Measurements from ENCODE around the gene POU6F2.
A peak's percentile ranks its signal among the peaks of the same experiment; 100 is the strongest.

Gene POU6F2

GRCh38 chr7:39490296-39490695 is 512.6 kb downstream of the POU6F2 start:
- no peak for DNase-seq

GRCh38 chr7:39493934-39494333 is 516.2 kb downstream of the POU6F2 start:
- no peak for DNase-seq

GRCh38 chr7:39501358-39501757 is 523.6 kb downstream of the POU6F2 start:
- DNase-seq, result no peak

GRCh38 chr7:39504963-39505362 is 527.3 kb downstream of the POU6F2 start:
- DNase-seq, result peak in 1 of 56 donors; percentile 39

GRCh38 chr7:39507866-39508551 is 530.3 kb downstream of the POU6F2 start:
- peak in 3 of 56 donors; percentile 0 to 26 (median 5) for DNase-seq

- no peak for DNase-seq
Measured at GRCh38 chr7:39509436-39509835, 531.7 kb downstream of the POU6F2 start.

GRCh38 chr7:39509912-39510311 is 532.2 kb downstream of the POU6F2 start:
- no peak for DNase-seq

- DNase-seq, result no peak
Measured at GRCh38 chr7:39510864-39511354, 533.2 kb downstream of the POU6F2 start.

- DNase-seq, result no peak
Measured at GRCh38 chr7:39515534-39516228, 538.0 kb downstream of the POU6F2 start.

GRCh38 chr7:39516498-39516897 is 538.8 kb downstream of the POU6F2 start:
- no peak for DNase-seq

- no peak for DNase-seq
Measured at GRCh38 chr7:39517240-39517639, 539.5 kb downstream of the POU6F2 start.
